GM21825 (cell line): ENCODE results near the gene PPT2.

Experiments used
- ATAC-seq: cut with Tn5 transposase; IDR thresholded peaks from one replicate; pipeline ENCODE4 v1.9.1; 2021; ENCODE audit warnings: mild to moderate bottlenecking, moderate library complexity; ENCODE audit not compliant: unreplicated experiment

The PPT2 gene

DNA sequence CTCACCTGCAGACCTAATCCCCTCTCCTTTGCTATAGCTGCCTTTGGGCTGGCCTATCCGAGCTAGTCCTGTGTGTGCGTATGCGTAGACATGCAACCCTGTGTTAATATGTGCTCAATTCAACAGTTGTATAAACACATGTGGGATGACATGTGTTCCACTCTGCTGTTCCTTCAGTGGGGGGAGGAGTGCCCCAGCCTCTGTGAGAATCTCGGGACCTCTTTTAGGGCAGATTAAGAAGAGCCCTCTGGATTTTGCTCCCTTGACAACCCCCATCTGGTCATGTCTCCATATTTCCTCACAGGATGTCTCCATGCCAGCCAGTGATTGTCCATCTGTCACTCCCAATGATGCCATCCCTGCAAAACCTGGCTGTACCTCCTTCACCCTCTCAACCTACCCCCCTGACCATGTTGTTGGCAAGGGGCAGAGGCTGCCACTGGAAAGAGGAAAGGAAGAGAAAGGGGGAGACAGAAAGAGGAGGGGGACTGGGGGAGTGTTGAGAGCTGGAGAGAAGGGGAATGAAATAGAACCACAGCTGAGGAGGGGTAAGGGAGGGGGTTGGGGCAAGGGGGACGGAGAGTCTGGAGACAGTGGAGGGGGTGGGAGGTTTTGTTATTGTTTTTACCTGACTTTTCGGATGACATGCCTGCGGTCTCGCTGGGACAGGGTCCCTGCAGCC, 2.6 kb upstream of the PPT2 start:
- no peak for ATAC-seq

DNA sequence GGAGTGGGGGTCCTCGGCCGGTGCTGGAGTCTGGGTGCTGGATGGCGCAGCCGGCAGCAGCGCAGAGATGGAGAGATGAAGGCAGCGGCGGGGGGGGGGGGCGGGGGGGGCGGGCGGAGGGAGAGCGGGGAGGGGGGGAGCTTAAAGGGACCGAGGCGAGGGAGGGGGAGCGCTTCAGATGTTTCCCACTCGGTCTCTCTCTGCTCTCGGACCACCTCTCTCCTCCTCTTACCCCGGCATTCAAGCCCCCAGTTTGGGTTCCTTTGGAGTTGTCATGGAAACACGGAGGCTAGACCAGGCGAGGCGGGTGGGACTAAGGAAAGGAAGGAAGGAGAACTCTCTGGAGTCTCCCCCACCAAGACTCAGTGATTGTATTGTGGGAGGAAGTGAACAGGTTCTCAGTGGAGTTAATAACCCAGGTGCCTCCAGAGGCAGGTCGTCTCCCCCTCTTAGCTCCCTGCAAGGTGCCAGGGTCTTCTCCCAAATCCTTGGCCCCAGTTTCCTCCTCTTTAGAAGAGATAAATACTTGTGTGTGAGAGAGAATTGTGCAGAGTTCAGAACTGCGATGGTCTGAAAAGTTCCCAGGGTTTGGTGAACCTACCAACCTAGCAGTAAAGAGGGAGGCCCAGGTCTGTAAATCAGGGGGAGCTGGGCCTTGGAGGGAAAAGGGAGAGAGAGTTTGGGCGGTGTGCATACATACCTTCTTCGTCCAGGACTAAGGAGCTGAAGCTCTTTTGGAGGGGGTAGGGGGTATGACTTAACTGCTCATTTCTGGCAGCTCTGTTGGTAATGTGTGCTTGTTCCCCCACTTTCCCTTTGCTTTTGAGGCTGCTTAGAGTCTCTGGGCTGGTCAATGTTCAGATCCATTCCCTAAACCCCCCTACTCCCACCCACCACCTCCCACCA, 1.8 kb upstream of the PPT2 start, which contains the start of gene PRRT1:
TSS of gene PRRT1 (minus strand) at position 77 of the 906 bp plus-strand sequence. CDS start 112 bp downstream, outside the sequence.
- no peak for ATAC-seq

DNA sequence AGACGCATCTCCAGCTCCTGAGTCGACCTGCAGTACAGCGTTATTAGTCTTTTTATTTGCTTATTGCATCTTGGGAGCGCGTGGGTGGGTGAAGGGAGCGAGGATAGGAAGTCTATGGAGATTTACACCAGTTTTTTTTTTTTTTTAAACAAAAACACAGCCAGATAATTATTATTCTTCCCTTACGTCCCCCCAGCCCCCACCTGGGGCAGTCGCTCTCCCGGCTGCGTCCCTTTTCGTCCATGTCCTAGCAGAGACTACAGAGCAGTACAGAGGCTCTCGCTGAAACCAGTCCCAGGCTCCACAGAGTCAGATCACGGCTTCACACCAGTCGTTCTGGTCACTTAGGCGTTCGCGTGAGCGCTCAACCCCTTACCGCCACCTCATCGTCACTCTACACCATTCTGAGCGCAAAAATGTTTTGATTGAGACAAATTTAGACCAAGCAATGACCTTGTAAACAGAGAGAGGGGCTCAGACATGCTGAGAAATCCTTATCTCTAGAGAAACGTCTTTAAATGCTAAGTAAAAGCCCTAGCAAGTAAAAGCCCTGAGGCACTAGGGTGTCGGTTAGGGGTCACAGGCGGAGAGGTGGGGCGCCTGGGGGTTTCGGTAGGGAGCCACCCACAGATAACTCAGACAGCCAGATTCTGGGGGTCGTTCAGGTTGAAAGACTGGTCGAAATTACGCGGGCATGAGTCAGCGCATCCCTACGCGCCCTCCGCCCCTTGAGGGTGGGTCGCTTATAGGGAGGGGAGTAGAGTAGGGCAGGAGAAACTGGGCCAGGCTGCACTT, 975 bp upstream of the PPT2 start:
- no peak for ATAC-seq

DNA sequence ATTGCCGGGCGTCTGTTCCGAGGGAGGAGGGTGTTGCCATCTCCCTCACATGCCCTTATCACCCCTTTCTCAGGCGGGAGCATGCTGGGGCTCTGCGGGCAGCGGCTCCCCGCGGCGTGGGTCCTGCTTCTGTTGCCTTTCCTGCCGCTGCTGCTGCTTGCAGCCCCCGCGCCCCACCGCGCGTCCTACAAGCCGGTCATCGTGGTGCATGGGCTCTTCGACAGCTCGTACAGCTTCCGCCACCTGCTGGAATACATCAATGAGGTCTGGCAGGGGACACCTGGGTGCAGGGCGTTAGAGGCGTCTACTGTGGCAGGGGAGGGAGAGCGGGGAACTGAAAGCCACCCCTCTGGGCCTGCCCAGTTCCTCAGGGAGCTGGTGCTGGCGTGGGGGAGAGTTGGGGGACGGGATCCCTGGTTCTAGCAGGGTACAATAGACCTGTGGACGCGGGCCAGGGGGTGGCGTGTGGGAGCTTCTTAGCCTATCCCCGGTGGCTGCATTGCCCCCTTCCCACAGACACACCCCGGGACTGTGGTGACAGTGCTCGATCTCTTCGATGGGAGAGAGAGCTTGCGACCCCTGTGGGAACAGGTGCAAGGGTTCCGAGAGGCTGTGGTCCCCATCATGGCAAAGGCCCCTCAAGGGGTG, 697 bp downstream of the PPT2 start:
- ATAC-seq, result no peak

DNA sequence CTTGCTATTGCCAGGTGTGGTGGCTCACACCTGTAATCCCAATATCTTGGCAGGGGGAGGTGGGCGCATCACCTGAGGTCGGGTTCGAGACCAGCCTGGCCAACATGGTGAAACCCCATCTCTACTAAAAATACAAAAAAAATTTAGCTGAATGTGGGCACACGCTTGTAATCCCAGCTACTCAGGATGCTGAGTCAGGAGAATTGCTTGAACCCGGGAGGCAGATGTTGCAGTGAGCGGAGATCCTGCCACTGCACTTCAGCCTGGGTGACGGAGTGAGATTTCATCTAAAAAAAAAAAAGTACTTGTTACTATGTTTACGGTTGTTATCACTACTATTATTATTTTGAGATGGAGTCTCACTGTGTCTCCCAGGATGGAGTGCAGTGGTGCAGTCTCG, 3.0 kb downstream of the PPT2 start:
- ATAC-seq, result no peak

DNA sequence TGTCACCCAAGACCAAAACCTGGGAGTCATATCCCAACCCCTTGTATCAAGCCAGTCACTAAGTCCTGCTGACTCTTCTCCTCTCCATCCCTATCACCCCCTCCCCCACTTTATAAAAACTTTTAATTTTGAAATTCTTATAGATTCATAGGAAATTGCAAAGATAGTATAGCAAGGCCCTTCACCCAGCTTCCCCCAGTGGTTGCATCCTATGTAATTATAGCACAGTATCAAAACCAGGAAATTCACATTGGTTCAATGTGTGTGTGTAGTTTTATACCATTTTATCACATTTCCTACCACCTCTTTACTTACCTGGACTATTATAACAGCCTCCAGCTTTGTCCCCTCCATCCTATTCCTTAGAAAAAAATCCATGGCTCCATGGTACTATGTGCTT, 4.1 kb downstream of the PPT2 start:
- no peak for ATAC-seq

DNA sequence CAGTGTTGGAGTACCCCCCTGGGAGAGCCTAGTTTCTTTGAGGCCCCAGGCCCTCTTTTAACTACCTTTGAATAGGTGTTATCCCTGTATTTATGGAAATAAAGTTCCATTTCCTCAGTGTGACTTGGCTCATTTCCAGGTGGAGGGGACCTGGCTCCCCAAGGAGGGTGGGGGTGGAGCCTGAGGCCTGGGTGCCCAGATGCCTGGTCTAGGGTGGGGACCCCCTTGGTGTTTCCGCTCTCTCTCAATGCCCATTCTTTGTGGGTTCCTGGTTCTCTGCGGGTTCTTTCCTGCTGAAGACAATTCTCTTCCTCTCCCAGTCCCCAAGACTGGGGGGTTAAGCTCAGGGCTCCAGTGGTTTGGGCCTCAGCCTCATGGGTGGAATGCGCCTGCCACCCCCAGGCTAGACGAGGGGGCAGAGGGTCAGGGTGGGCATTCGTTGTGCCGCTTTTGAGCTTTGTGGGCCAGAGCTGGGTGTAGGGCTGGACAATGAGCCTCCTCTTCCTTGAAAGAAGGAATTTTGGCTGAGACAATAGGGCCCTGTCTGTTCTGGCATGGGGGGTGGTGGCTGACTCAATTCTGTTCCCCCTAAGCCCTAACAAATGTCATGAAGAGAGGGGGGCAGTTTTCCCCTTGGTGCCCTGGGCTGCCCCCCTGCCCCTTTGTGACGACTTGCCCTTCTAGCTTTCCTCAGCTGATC, 9.8 kb downstream of the PPT2 start:
- no peak for ATAC-seq

DNA sequence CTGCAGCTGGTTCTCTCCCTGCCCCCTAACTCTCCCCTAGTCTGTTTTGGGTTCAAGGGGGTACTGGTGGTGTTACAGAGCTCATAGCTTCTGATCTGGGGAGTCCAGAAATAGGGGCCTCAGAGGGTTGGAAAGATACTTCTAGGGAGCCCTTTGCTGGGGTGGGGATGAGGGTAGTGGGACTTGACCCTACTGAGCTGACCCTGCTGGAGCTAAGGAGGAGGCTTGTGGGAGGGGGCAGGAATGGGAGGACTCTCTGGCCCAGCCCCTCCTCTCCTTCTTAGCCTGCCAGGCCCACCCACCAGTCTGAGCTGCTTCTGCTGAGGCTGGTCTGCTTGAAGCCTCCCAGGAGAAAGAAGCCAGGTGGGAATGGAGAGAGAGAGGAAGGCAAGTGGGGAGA, 10.4 kb downstream of the PPT2 start, which contains the start of gene EGFL8:
TSS of gene EGFL8 (plus strand) at position 301 of the 400 bp plus-strand sequence. CDS start 1,571 bp downstream, outside the sequence.
- no peak for ATAC-seq

DNA sequence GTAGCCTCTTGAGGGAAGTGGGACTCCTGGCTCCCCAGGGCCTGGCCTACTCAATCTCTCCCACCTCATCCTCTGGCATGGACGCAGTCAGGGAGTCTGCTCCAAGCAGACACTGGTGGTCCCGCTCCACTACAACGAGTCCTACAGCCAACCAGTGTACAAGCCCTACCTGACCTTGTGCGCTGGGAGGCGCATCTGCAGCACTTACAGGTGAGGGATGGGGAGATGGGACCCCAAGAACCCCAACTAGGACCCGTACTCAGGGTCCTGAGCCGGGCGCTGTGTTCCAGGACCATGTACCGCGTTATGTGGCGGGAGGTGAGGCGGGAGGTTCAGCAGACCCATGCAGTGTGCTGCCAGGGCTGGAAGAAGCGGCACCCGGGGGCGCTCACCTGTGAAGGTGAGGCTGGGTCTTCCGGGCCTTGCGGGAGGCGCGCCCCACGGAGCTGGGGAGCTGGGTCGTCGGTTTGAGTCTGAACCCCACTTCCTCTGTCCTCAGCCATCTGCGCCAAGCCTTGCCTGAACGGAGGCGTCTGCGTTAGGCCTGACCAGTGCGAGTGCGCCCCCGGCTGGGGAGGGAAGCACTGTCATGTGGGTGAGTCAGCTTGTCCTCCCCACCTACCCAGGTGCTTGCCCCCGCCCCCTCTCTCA, 12.6 kb downstream of the PPT2 start:
- no peak for ATAC-seq

DNA sequence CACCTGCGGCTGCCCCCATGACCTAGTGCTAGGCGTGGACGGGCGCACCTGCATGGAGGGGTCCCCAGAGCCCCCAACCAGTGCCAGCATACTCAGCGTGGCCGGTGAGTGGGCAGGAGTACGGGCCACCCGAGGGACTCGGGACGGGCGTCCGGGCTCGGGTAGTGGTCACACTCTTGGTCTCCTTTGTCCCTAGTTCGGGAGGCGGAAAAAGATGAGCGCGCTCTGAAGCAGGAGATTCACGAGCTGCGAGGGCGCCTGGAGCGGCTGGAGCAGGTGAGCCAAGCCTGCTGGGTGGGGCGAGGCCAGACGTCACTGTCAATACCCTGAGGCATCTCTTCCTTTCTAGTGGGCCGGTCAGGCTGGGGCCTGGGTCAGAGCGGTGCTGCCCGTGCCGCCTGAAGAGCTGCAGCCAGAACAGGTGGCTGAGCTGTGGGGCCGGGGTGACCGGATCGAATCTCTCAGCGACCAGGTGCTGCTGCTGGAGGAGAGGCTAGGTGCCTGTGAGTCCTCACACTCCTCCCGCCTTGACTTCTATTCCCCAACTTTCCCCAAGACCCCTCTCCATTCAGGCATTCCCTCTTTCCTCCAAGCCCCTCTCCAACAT, 13.3 kb downstream of the PPT2 start:
- no peak for ATAC-seq

DNA sequence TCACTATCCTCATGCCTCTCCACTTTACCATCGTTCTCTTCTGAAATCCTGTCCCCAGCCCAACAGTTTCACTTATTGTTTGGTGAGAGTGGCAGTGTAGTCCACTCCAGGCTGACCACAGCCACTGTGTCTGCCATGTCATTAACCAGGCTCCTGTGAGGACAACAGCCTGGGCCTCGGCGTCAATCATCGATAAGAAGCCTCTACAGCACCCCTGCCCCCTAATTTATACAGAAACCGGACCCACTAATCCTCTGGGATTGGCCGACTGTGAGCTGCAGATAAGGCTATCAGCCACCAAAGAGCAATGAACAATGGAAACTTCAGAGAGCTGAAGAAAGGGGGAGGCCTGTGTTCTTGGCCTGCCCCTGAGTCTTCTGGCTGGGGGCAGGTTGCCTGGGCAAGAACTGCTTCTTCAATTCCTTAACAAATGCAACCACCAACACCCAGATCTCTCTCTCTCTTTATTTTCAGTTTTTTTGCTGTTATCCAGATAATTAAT, 13.9 kb downstream of the PPT2 start:
- no peak for ATAC-seq

DNA sequence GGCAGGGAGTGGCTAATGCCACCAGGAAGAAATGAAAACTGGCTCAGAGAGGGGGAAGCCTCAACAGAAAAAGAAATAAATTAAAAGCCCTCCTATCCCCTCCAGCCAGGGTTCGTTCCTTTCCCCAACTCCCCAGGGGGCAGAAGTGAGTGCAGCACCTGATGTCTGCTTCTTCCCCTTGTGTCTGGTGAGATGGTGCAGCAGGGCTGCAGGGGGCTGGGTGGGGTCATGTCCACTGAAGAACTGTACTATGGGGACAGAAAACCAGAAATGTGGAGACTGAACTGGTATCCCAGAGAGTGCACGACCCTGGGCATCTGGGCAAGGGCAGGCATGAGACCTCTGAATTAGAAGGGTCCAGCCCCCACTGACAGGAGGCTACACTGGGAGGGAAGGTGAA, 14.4 kb downstream of the PPT2 start:
- ATAC-seq, result no peak

DNA sequence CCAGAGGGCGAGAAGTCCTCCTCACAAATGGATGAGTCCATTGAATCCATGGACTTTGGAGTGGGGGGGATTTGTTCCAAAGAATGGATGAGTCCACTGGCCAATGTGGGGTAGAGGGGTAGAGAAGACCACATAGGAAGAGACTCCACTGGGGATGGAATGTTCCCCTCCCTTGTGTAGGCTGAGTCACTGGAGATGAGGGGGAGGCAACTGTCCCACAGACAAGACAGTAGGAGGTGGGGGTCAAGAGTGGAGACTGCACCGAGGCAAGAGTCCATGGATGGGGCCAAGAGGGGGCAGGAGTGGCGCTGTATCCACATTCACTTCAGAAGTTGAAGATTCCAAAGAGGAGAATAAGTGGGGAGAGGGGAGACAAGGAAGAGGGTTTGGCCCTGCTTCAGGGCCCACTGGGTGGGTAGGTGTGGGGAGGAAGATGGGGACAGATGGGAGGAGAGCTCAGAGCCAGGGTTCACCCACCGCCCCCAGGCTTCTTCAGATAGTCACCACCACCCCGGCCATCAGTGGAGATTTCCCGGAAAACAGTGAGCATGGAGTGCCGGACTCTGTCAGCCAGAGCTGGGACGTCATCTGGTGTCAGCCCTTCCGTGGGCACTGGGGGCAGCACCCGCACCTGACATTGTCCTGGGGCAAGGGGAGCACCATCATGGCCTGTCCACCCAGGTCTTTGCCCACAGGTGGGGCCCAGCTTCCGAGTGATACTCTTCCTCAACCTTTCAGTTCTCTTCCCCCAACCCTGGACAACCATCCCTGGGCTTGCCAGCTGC, 15.1 kb downstream of the PPT2 start:
- no peak for ATAC-seq

DNA sequence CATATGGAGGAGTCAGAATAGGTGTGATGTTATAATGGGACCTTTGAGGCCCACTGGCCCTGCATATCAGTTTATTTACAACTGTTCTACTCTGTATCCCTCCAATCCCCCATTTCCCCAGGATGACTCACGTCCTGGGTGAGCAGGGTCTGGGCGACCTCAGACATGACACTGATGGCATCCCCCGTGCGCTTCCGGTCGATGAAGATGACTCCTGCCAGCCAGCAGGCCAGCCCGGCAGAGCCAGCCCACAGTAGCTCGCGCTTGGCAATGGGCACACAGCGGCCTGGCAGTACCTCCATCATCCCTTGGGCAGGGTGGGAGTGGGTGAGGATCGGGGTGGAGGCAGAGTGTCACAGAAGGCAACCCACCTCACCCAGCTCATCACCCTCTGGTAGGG, 16.4 kb downstream of the PPT2 start:
- no peak for ATAC-seq

DNA sequence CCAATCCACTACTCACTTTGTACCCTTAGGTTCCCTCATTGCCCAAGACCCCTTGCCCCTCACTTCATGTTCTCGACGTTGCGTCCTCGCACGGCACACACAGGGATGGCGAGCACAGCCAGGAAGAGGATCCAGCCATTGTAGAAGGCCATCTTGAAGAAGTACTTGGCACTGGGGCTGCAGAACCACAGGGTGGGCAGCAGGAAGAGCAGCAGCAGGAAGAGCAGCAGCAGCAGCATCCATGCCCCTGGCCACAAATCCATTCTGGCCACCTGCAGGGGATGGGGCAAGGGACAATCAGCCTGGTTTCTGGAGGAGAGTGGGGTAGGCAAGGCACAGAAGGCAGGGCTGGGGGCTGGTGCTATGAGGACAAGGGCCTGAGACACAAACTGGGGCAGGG, 17.3 kb downstream of the PPT2 start:
- ATAC-seq, result no peak

DNA sequence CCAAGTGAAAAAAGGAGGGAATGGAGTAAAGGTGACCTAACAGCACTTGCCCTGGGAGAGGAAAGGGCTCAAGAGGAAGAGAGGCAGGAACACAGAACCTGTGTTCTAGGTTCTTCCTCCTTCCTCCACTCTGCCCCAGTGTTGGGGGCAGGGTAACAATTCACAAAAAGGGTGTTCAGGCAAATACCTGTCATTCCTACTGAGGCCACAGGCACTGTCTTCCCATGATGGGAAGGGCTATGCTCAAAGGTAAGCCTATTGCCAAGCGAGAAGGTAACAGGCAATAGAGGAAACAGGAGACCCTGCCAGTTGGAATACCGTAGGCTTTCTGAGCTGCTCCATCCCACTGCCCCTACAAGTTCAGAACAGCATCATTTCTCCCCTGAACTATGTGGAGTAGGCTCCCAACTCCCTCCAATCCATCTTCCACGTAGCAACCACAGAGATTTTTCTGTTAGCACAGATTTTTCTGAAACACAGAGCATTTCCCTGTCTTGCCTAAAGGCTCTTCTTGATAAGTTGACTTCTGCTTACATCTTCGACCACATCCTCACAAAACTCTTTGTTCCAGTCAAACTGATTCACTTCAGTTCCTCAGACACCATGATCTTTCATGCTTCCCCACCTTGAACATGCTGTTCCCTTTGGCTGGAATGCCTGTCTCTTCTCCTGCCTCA, 19.2 kb downstream of the PPT2 start:
- ATAC-seq, result no peak

DNA sequence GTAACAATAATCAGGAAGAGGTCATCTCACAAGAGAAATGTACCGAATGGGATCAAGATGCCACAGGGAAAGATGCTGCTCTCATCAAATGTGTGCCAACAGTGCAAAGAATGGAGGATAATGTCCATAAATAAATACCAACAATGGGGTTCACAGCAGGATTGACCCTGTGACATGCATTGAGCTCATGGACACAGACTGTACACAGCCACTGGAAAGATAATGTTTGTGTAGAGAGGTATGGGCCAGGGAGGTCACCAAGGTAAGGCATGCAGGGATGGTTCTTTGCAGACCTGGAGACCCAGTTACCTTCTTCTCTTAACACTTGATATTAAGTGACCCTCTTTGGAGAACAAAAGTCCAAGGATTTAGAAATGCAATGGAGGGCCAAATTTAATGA, 20.5 kb downstream of the PPT2 start:
- ATAC-seq, result no peak

DNA sequence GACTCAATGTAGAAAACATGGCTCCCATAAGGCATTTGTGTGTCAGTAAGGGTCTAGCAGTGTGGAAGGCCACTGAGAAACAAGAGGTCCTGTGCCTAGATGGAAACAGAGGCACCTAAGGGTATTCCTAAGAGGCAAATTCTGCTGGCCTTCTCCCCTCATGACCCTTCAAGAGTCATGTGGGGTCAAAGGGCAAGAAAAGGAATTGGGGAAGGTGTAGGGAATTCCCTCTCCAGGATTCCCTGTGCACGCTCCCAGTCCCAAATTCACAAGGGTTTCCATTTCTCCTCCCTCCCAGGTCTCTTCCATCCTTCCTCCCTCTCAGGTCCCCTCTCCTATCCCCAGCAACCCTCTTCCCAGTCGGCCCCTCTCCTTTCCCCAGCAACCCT, 21.4 kb downstream of the PPT2 start:
- no peak for ATAC-seq
